Activated CD8-positive, alpha-beta memory T cell treated with anti-CD3 and anti-CD28 coated beads for 4 hours (primary cell): Measurements from ENCODE around the gene MREG.
"Not testable (repeated sequence)": the region's sequence is repeated elsewhere in the genome, so short reads cannot be mapped to it uniquely, and the experiment has no call there.

ENCODE experiments used
- DNase-seq, 2 donors: peaks; one replicate each; pipeline ENCODE4 v3.0.0-alpha.2; 2020; ENCODE audit warnings: low read depth in 2 of 2

The MREG gene

GRCh38 chr2:215988556-215989207 is 24.7 kb downstream of the MREG start:
- not testable (repeated sequence) for DNase-seq

DNA sequence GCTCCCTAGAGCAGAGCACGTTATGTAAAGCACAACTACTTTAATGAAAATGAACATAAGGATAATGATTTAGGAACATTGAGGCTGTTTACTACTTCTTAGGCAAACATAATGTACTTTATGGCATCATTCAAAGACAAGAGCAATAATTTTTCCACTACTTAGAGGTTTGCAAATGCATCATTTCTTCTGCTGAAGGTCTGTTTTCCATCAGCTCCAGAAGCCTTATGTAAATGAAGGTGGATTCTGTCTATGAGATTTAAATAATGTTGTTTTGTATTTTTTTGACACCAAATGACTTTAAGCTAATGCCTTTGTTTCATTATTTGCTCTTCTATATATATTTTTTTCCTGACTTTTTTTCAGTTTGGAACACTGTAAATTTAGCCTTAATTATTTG is 28.1 kb downstream of the MREG start:
- DNase-seq, result no peak

GRCh38 chr2:215984661-215985060 is 28.7 kb downstream of the MREG start:
- DNase-seq, result no peak

DNA sequence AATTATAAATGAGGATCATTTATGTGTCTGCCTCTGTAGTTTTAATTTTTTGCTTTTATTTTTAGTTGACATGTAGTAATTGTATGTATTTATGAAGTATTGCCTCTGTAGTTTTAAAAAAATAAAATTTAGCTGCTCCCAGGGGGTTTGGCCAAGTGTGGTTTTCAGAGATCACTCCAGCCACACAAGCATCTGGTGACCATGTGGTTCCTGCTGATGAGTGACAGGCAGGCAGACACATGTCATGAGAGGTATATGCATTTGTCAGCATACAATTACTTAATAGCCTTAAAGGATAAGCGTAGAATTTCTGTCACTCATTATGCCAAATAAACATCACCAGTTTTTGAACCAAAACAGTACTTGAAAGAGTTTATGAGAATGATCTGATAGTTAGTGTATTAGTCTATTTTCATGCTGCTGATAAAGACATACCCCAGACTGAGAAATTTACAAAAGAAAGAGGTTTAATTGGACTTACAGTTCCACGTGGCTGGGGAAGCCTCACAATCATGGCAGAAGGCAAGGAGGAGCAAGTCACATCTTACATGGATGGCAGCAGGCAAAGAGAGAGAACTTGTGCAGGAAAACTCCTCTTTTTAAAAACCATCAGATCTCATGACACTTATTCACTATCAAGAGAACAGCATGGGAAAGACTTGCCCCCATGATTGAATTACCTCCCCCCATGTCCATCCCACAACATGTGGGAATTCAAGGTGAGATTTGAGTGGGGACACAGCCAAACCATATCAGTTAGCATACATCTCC is 29.6 kb downstream of the MREG start:
- DNase-seq, result no peak

DNA sequence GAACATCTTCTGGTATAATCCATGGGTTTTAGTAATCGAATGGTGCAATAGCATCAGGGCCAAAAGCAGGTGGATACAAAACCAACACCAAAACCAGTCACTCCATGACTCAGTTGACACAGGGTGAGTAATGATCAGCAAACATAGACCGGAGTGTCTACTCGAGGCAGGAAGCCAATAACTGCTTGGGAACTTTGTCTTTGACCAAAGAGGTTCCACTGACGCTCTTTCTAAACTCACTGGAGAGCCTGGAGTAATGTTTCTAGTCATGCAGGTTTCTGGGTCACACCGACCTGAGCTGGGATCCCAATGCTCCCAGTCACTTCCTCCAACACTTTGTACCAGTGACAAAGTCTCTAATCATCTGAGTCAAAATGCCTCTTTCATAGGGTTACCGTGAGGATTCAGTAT is 30.9 kb downstream of the MREG start:
- no peak for DNase-seq

DNA sequence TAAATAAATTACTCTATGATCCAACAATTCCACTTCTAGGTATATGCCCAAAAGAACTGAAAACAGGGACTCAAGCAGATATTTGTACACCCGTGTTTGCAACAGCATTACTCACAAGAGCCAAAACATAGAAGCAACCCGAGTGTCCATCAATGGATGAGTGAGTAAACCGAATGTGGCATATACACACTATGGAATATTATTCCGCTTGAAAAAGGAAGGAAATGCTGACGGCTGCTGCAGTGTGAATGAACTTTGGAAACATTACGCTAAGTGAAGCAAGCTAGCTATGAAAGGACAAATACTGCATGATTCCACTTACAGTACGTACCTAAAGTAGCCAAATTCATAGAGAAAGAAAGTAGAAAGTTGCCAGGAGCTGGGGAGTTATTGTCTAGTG is 32.2 kb downstream of the MREG start:
- DNase-seq, result no peak

GRCh38 chr2:215979620-215980019 is 33.7 kb downstream of the MREG start:
- DNase-seq, result no peak

DNA sequence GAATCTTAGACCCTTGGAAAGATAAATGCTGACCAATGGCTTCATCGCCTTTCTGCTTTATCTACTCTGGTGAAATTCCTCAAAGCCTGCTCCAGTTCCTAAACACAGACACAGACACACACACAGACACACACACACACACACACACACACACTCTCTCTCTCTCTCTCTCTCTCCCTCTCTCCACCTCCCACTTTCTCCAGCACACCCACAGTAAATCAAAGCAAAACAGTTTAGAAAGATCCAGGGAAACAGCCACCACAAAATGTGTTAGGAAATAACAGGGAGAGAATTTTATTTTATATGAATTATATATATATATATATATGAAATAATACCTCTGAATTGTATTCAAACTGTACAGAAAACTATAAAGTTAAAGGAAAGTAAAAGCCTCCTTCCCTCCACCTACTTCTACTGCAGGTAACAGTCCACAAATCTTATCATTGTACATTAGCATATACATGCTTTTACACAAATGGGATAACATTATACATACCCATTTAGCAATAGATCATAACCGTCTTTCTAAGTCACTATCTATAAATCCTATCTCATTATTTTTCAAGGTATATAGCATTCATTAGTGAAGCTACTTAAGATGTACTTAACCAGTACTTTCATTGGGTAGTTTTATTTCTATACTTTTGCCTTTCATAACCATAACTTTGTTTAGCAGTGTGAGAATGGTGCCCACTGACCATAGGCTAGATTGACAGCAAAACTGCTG is 38.5 kb downstream of the MREG start:
- no peak for DNase-seq

DNA sequence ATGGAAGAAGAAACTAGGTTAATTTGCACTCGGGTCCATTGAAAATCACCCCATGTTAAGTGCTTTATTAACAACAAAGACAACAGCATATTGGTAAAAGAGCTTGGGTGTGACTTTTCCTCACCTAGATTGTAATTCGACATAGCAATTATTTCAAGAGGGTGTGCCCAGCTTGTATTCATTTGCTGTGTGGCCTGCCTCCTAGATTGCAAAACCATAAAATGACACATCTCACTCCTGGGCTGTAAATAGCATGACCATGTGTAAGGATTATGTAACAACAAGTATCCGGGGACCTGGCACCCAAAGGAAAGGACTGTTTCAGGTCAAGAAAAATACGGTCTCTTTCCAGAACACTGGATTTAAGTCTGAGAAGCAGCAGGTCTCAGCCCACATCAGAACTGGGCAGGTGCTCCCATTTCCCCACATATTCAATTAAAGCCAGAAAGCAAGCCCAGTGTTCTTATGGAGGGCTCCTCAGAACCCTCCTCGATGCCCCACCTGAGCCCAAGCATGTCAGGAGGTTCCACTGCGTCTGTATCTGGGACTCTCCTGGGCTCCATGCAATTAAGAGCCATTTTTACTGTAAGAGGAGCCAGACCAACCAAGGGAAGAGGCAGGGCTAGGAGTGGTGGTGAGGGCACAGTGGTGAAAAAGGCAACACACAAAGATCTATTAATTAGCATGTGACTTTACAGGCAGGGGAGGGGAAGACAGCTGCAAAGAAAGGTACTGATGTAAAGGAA is 39.2 kb downstream of the MREG start:
- no peak for DNase-seq

- no peak for DNase-seq
Measured at GRCh38 chr2:215973145-215973792, 40.1 kb downstream of the MREG start.

GRCh38 chr2:215971671-215972070 is 41.7 kb downstream of the MREG start:
- no peak for DNase-seq

DNA sequence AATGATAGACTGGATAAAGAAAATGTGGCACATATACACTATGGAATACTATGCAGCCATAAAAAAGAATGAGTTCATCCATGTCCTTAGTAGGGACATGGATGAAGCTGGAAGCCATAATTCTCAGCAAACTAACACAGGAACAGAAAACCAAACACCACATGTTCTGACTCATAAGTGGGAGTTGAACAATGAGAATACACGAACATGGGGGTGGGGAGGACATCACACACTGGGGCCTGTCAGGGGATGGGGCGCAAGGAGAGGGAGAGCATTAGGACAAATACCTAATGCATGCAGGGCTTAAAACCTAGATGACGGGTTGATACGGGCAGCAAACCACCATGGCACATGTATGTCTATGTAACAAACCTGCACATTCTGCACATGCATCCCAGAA is 42.5 kb downstream of the MREG start:
- DNase-seq, result not testable (repeated sequence)

DNA sequence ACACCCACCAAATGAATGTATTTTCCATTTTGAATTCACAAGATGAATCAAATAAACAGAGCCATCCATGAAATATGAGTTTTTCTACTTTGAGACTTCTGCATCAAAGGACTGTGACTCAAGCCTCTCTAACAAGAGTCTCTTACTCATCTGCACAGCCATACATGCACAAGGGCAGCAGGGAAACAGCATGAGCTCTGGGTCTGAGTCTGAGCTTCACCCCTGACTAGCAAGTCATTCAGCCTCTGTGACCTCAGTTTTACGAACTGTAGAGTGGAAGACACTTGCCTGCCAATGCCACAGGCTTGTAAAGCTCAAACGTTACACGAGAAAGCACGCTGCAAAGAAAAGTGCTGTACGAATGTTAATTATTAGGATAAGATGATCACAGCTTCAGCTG is 42.9 kb downstream of the MREG start:
- DNase-seq, result no peak

DNA sequence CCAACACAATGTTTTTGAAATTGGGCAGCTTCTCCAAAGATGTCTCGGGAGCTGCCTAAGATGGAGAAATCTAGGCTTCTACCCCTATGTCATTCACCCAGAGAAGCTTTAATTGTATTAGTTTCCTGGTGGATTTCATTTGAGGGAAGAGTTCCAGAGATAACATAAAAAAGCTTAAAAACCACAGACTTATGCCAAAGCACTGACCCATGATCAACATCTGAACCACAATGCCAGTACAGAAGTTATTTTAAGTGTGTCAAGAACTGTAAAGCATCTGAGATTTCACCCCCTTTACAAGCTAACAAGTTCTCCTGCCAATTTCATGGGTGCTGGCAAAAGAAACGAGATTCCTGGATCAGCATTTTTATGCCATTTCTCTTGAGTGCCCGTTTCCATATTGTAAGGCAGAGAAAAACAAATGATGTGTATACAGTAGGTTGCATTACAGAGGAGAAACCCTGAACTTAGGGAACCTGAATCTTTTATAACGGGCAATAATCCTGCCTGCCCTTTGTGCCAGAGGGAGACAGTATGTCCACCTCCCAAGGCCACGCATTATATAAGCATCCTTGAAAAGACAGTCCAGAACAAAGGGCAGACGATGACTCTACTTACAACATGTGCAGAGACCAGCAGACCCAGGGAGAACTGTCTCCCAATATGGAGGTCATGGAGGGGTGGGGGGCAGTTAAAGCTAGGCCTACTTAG is 44.1 kb downstream of the MREG start:
- no peak for DNase-seq

- no peak for DNase-seq
Measured at GRCh38 chr2:215968499-215968898, 44.9 kb downstream of the MREG start.

- DNase-seq, result no peak
Measured at GRCh38 chr2:215967590-215968378, 45.6 kb downstream of the MREG start.

DNA sequence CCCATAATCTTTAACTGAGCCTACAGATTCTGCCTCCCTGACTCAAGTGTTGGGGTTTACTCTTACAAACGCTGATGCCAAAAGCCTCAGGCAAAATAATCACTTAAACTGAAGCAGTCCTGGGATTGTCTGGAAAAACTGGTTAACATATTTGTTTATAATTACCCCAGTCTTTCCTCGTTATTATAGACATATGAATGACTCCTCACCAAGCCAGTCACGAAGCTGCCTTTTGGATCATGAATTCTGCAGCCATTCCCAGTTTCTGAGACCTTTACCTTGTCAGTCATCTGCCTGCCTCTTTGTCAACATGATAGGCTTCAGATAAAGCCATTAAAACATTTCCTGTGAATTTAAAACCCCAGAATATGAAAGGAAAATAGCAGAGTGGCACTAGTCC is 46.4 kb downstream of the MREG start:
- DNase-seq, result no peak

- DNase-seq, result no peak
Measured at GRCh38 chr2:215966274-215966673, 47.1 kb downstream of the MREG start.

DNA sequence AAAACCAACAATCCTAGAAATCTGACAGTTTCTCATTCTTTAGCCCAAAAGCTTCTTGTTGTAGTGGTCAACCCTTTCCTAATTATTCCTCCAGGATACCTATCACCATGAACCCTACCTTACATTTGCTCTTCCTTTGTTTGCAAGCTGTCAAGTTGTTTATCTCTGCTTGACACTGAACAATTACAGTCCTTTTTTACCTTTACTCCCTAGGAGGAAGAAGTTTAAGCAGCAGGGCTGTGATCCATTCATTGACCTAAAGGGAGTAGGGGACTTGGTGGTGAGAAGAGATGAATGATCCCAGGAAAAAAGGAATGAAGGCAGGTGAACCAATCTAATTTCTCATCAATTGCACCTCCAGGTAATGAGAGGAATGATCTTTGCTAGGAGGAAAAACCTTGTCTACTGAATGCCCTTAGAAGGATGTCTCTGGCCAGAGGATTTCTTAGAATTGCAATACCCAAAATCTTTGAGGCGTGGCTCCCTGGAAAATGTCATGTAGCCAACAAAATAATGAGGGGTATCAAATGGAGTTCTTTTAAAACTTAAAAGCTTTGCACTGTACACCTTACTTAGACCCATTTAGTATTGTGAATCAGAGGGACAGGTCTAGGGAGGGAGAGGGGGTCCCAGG is 47.7 kb downstream of the MREG start:
- no peak for DNase-seq

DNA sequence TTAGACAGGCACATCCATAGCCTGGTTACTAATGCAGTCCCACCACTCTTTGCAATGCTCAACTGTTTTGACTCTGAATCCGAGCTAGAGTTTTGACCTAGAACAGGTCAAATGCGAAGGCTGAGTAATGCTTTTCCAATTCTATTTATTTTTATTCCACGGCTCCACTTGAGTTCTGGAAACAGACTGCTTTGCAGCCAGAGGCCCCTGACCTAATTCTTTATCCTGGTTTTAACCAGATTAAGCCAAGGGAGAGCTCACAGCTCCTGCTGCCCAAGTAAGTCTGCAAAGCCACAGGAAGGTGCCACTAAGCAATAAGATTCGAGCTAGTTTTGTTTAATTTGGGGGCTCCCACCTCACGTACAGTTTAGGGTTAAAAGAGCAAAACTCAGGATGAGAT is 51.4 kb downstream of the MREG start:
- no peak for DNase-seq
